HG02870 (cell line): ENCODE results near the gene POMT1.

Source experiments
- ATAC-seq: cut with Tn5 transposase; IDR thresholded peaks from one replicate; pipeline ENCODE4 v1.9.1; 2021; ENCODE audit warnings: mild to moderate bottlenecking, moderate library complexity; ENCODE audit not compliant: unreplicated experiment

Gene POMT1

DNA sequence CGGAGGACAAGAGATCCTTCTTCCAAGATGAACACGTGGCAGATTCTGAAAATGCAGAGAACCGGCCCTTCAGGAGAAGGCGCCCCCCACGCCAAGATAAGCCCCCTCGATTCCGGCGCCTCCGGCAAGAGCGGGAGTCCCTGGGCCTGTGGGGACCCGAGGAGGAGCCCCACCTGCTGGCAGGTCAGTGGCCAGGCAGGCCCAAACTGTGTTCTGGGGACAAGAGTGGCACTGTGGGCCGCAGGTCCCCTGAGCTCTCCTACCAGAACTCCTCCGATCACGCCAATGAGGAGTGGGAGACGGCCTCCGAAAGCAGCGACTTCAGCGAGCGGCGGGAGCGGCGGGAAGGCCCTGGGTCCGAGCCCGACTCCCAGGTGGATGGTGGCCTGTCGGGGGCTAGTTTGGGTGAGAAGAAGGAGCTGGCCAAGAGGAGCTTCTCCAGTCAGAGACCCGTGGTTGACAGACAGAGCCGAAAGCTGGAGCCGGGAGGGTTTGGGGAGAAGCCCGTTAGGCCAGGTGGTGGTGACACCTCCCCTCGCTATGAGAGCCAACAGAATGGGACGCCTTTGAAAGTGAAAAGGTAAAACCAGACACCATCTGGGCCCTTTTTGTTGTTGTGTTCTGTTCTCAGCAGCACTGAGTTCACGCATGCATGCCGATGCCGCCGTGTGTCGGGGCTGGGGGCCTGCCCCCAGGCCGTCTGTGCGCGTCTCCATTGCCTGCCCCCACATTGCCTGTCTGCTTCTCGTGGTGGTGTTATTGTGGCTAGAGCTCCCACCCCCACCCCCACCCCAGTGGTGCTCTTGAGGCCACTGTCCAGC lies 26.6 kb upstream of the POMT1 start:
- no peak for ATAC-seq

DNA sequence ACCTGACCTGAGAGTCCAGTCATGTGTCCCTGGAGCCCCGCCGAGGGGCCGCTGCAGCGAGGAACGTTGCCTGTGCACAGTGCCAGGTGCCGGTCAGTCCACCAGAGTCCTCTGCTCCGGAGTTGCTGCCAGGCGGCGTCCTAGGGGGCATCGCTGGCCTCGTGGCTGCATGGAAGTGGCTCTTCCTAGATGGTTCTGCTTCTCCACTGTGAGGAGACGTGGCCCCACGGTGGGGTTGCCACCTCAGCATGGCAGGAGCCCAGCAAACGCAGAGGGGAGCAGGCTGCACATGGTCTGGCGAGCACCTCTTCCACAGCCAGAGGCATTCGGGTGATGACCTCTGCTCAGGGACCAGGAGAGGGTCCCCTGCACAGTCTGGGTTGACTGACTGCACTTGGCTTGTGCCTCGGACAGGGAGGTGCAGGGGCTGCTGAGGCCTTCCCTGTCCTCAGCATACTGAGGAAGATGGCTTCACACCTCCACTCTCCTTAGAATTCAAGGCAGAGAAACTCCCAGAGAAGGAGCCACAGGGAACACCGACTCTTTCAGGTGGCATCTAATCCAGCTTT lies 25.9 kb upstream of the POMT1 start:
- no peak for ATAC-seq

- ATAC-seq: no peak
Measured at GRCh38 chr9:131477367-131477766, 25.4 kb upstream of the POMT1 start.

GRCh38 chr9:131477816-131478419 lies 24.8 kb upstream of the POMT1 start:
- no peak for ATAC-seq

DNA sequence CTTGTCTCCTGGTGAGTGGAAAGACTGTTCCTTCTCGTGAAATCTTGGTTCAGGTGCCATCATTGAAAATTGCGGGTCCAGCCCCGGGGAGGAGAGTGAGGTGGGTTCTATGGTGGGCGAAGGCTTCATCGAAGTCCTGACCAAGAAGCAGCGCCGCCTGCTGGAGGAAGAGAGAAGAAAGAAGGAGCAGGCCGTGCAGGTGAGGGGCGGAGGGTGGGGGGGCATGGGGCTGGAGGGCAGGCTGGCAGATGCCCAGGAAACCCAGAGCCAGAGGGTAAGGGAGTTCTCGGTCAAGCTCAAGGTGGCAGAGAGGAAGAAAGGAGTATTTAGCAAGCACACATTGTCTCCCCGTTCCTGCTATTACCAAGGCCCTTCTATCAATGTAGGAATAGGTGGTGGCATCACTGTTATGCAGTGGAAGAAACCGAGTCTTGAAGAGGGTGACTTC lies 24.3 kb upstream of the POMT1 start:
- no peak for ATAC-seq

- ATAC-seq: no peak
Measured at GRCh38 chr9:131478911-131479310, 23.8 kb upstream of the POMT1 start.

- ATAC-seq: no peak
Measured at GRCh38 chr9:131480258-131480657, 22.5 kb upstream of the POMT1 start.

GRCh38 chr9:131481441-131482342 lies 21.0 kb upstream of the POMT1 start:
- no peak for ATAC-seq

DNA sequence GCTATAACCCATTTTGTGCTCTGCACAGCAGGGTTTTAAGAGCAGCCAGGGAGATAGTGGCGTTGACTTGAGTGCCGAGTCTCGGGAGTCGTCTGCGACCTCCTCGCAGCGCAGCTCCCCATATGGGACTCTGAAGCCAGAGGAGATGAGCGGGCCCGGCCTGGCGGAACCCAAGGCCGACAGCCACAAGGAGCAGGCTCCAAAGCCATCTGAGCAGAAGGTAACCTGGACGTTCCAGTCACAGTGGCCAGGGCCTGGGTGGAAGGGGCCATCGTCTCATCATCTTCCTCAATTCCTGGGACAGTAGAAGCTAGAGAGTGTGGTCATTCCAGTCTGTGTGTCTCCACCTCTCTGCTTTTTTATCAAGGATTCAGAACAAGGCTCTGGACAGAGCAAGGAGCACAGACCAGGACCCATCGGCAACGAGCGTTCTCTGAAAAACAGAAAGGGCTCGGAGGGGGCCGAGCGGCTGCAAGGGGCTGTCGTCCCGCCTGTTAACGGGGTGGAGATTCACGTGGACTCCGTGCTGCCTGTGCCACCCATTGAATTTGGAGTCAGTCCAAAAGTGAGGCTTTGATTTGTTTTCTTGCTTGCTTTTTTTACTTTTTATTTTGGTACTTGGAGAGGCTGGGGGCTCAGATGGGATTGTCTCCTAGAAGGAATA lies 20.2 kb upstream of the POMT1 start:
- ATAC-seq: no peak

GRCh38 chr9:131483319-131484050 lies 19.2 kb upstream of the POMT1 start:
- ATAC-seq: no peak

- ATAC-seq: no peak
Measured at GRCh38 chr9:131484051-131484445, 18.7 kb upstream of the POMT1 start.

- ATAC-seq: no peak
Measured at GRCh38 chr9:131484560-131485185, 18.0 kb upstream of the POMT1 start.

GRCh38 chr9:131485206-131485605 lies 17.5 kb upstream of the POMT1 start:
- ATAC-seq: no peak

DNA sequence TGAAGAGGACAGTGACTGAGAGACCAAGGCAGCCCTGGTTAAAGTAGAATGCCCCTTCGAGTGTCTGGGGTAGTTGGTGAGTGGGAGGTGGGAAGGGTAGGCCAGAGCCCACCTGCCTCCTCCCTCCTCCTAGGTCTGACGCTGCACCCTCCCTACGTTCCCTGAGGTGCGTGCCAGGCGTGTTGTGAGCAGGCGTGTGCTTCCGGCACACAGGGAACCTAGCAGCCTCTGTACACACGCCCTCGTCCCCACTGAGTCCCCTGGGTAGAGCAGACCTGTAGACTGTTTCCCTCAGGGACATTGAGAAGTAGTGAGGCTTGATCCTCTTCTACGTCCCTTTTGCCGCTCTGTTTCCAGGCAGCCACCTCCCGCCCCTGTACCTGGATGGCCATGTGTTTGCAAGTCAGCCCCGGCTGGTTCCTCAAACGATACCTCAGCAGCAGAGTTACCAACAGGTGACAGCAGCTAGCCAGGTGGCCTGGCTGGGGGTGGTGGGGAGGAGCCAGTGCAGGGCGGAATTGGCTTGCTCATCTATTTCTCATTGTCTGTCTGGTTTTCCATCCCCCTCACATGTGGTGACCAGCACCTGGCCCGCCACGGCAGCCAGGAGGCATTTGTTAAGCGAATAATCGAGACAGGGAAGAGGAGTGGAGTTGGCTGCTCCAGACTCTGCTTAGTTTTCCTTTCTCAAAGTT lies 16.8 kb upstream of the POMT1 start:
- ATAC-seq: no peak

DNA sequence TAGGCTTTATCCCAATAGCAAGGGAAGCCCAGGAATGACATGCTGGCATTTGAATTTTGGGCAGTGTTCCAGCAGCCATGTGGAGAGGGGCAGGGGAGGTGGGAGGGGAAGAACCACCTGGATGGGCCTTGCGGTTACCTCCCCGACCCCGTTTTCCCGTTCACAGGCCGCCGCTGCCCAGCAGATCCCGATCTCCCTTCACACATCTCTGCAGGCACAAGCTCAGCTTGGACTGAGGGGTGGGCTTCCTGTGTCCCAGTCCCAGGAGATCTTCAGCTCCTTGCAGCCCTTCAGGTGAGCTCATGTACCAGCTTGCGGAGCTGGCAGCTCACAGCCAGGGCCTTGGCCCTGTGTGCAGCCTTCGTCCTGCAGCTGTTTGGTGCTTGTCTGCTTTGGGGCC lies 15.7 kb upstream of the POMT1 start:
- ATAC-seq: no peak

GRCh38 chr9:131487621-131488031 lies 15.1 kb upstream of the POMT1 start:
- ATAC-seq: no peak

GRCh38 chr9:131490514-131490913 lies 12.2 kb upstream of the POMT1 start:
- ATAC-seq: no peak

GRCh38 chr9:131491001-131491710 lies 11.6 kb upstream of the POMT1 start:
- no peak for ATAC-seq
